GM12878 (cell line): ENCODE results near the gene DUSP16. TPM values are rescaled to one million over a fixed set of nuclear protein-coding genes. Genes with fewer than 3 reads are reported as not detected.

ENCODE experiments used
- ATAC-seq: fragments of 200-7000 bp; cut with Tn5 transposase; 3 replicates; pipeline ENCODE4 v1.9.1; 2020; ENCODE audit warnings: mild to moderate bottlenecking, moderate library complexity
- BruUV-seq: library from RNA; stranded (reverse); fragments of 400-500 nt; replicated peaks from 2 replicates; lab custom pipeline; 2021; lab: Mats Ljungman, UMichigan
- CTCF ChIA-PET: fragments of 300-600 bp; sonication (Branson Sonifier 250); formaldehyde crosslinking; extraction: SDS; loops from one replicate; lab custom pipeline; 2021; ENCODE audit warnings: inconsistent platforms; lab: Yijun Ruan, JAX
- POLR2A ChIA-PET: fragments of 350-600 bp; formaldehyde crosslinking; extraction: SDS; loops from one replicate; lab custom pipeline; 2021; ENCODE audit warnings: inconsistent platforms; lab: Charles Lee
- RAD21 ChIA-PET: fragments of 300-600 bp; sonication (Branson Sonifier 250); formaldehyde crosslinking; loops from one replicate; lab custom pipeline; 2023; ENCODE audit warnings: antibody characterized with exemption; ENCODE audit not compliant: unreplicated experiment; lab: Charles Lee
- SMC1A ChIA-PET: fragments of 300-600 bp; sonication (Branson Sonifier 250); formaldehyde crosslinking; loops from one replicate; lab custom pipeline; 2023; ENCODE audit not compliant: unreplicated experiment, uncharacterized antibody; lab: Charles Lee
- DNase-seq: peaks from one replicate; pipeline ENCODE4 v3.0.0-alpha.2; 2011; ENCODE audit warnings: low read depth, low spot score
- FAIRE-seq: peaks from 3 replicates; lab custom pipeline; 2011; peaks lifted over from hg19 to GRCh38; lab: Jason Lieb, UNC
- H2AFZ ChIP-seq: 2 replicates; pipeline ENCODE4 v1.6.0; 2011; ENCODE audit warnings: low read depth, low read length, control low read depth; ENCODE audit not compliant: control insufficient read depth
- H3K27ac ChIP-seq: 2 replicates; pipeline ENCODE4 v1.5.1; 2011; ENCODE audit warnings: control low read depth; ENCODE audit not compliant: control insufficient read depth, insufficient read depth
- H3K27me3 ChIP-seq, 2 experiments: replicated peaks in 1 of 2; 2 replicates each; pipeline versions ENCODE4 v1.6.0 to v1.6.1; 2011; ENCODE audit warnings: low read length in 1 of 2; ENCODE audit not compliant: control insufficient read depth in 2 of 2, insufficient read depth in 2 of 2
- H3K36me3 ChIP-seq, 2 experiments: 2 replicates each; pipeline ENCODE4 v1.5.1; 2011; ENCODE audit warnings: low read length in 1 of 2; ENCODE audit not compliant: control insufficient read depth in 2 of 2, insufficient read depth in 2 of 2
- H3K4me1 ChIP-seq: 2 replicates; pipeline ENCODE4 v1.6.1; 2011; ENCODE audit warnings: mild to moderate bottlenecking, low read length, moderate library complexity, mixed read lengths; ENCODE audit not compliant: control insufficient read depth, insufficient read depth
- H3K4me2 ChIP-seq: 2 replicates; pipeline ENCODE4 v1.6.0; 2011; ENCODE audit warnings: control low read depth; ENCODE audit not compliant: control insufficient read depth, insufficient read depth
- H3K4me3 ChIP-seq: fragments of 200-600 bp; sonication (generic); 2 replicates; pipeline ENCODE4 v1.5.1; 2016
- H3K79me2 ChIP-seq: 2 replicates; pipeline ENCODE4 v1.6.0; 2011; ENCODE audit warnings: low read length; ENCODE audit not compliant: control insufficient read depth, insufficient read depth
- H3K9ac ChIP-seq: 2 replicates; pipeline ENCODE4 v1.8.0; 2011; ENCODE audit warnings: low read length, control low read depth, mixed read lengths; ENCODE audit not compliant: control insufficient read depth, insufficient read depth
- H3K9me3 ChIP-seq: replicated peaks from 3 replicates; pipeline ENCODE4 v1.5.1; 2011; ENCODE audit warnings: mild to moderate bottlenecking, low read length; ENCODE audit not compliant: control insufficient read depth, insufficient read depth
- H4K20me1 ChIP-seq: 2 replicates; pipeline ENCODE4 v1.6.0; 2011; ENCODE audit not compliant: control insufficient read depth, insufficient read depth
- CUX1 ChIP-seq: IDR thresholded peaks from 2 replicates; pipeline ENCODE4 v1.6.1; 2012; ENCODE audit warnings: improper control_type of control experiment, low read depth, low read length; ENCODE audit not compliant: insufficient replicate concordance
- FOS ChIP-seq: IDR thresholded peaks from 3 replicates; pipeline ENCODE4 v1.6.1; 2011; ENCODE audit warnings: borderline replicate concordance; ENCODE audit not compliant: insufficient read length; ENCODE audit errors: extremely low read depth
- HDAC2 ChIP-seq: fragments of 200-600 bp; sonication (generic); IDR thresholded peaks from 2 replicates; pipeline ENCODE4 v1.6.1; 2017
- HDAC6 ChIP-seq: fragments of 200-600 bp; sonication (generic); IDR thresholded peaks from one replicate; pipeline ENCODE4 v1.8.0; 2017; ENCODE audit warnings: antibody characterized with exemption; ENCODE audit not compliant: unreplicated experiment
- NFYA ChIP-seq: IDR thresholded peaks from 2 replicates; pipeline ENCODE4 v1.6.1; 2011; ENCODE audit warnings: low read depth, mild to moderate bottlenecking, low read length, improper control_type of control experiment, borderline replicate concordance
- REST ChIP-seq: IDR thresholded peaks from 2 replicates; pipeline ENCODE4 v1.6.1; 2012; ENCODE audit warnings: mild to moderate bottlenecking, low read depth, low read length
- SP1 ChIP-seq: IDR thresholded peaks from one replicate; pipeline ENCODE4 v1.6.1; 2011; ENCODE audit warnings: low read depth, low read length
- ZNF207 ChIP-seq: fragments of 450-650 bp; IDR thresholded peaks from 2 replicates; pipeline ENCODE4 v1.6.1; 2014; ENCODE audit warnings: antibody characterized with exemption, mild to moderate bottlenecking, borderline replicate concordance
- WGBS: methylation state at CpG from one replicate; pipeline ENCODE4 v1.1.6; 2016; ENCODE audit warnings: low lambda C conversion rate; ENCODE audit not compliant: insufficient replicate concordance, insufficient coverage; ENCODE audit errors: missing lambda C conversion rate; 5-methylcytosine and 5-hydroxymethylcytosine counted together
- in situ Hi-C: fragments of 300-500 bp; cut with MboI; formaldehyde crosslinking; loops from 9 replicates; pipeline ENCODE4 v1.14.3; 2018; ENCODE audit warnings: mixed read lengths
- intact Hi-C: fragments of 100-400 bp; cut with micrococcal nuclease; formaldehyde crosslinking; loops from one replicate; pipeline ENCODE4 v1.14.2; 2022; ENCODE audit not compliant: unreplicated experiment
- polyA plus RNA-seq, 11 experiments: library from polyadenylated mRNA; depleted of rRNA in 4 of 11; unstranded in 6 of 11; stranded (reverse) in 5 of 11; fragments of >200 nt; fragmentation: Nextera tagmentation in 4 of 11; fragmentation: Illumina TruSeq in 1 of 11; extraction: Ambion mirVana in 4 of 11; extraction: Trizol in 1 of 11; gene quantifications; 1 replicate in 1 of 11; 2 replicates in 10 of 11; pipeline versions ENCODE4 v1.2.1 to v1.2.3, GENCODE V29; 2011 to 2016; ENCODE audit warnings: inconsistent platforms in 2 of 11, missing spikeins in 2 of 11, low read depth in 1 of 11
- total RNA-seq, 4 experiments: library from RNA; depleted of rRNA in 3 of 4; stranded (reverse); fragments of >200 nt in 3 of 4; fragmentation: Illumina TruSeq in 1 of 4; extraction: Trizol in 1 of 4; gene quantifications; 2 replicates each; pipeline versions ENCODE4 v1.2.1 to v1.2.3, GENCODE V29; 2013 to 2021
- TF ChIP-seq, protein P1 (sequence below): IDR thresholded peaks from 2 replicates; pipeline ENCODE4 v1.6.1; 2012; ENCODE audit warnings: low read depth, low read length, improper control_type of control experiment

The DUSP16 gene
- total and polyA plus RNA-seq, 10 of the 15 experiments (the other 5 are each of a cell fraction or from before 2014, with no cell fraction given) = 3.9 to 75.3 (median 26.8) TPM

- RAD21 ChIA-PET = interaction anchor here (1.4 kb wide), 1 partner anchor 9 kb away, joined by 3 read pairs; no protein-coding TSS in a partner anchor
- ATAC-seq (no peak), FAIRE-seq (no peak), DNase-seq (no peak)
- in situ Hi-C loops (no loop called here), intact Hi-C loops (no loop called here)
- Histone ChIP-seq H4K20me1 (no peaks in the 10 kb centered on the region), H3K9me3 (no peaks in the 10 kb centered on the region; the same call in 2 of the 3 replicates), H3K4me2 (no peak overlapping the region), H3K9ac (no peak overlapping the region), H3K79me2 (peaks cover 3% of the 10 kb centered on the region), H3K36me3 (no peaks in the 10 kb centered on the region), H3K4me3 (no peak overlapping the region), H3K27me3 (no peaks in the 10 kb centered on the region), H2AFZ (no peak overlapping the region), H3K4me1 (peaks cover 6% of the 10 kb centered on the region), H3K27ac (no peak overlapping the region)
- CTCF ChIA-PET = interaction anchor here (0.8 to 1.3 kb wide), 4 partner anchors 12 to 36 kb away, joined by 4 to 9 read pairs (median 4); no protein-coding TSS in a partner anchor
- 78% methylated on average over 6 of the region's 6 CpGs for WGBS
- SMC1A ChIA-PET = interaction anchor here (1.0 to 1.9 kb wide), 4 partner anchors 8 to 152 kb away, joined by 3 to 5 read pairs (median 4); no protein-coding TSS in a partner anchor
- POLR2A ChIA-PET = interaction anchor here (0.6 to 1.9 kb wide), 4 partner anchors 9 to 30 kb away, joined by 3 to 5 read pairs (median 4); no protein-coding TSS in a partner anchor
- no TSS peak for BruUV-seq
- no peak for TF ChIP-seq FOS
- no peak for TF ChIP-seq HDAC6
- no peak for TF ChIP-seq CUX1
- TF ChIP-seq ZNF207 = no peak
- TF ChIP-seq HDAC2 = no peak
- no peak for TF ChIP-seq REST
- no peak for TF ChIP-seq NFYA
- TF ChIP-seq, protein P1, sequence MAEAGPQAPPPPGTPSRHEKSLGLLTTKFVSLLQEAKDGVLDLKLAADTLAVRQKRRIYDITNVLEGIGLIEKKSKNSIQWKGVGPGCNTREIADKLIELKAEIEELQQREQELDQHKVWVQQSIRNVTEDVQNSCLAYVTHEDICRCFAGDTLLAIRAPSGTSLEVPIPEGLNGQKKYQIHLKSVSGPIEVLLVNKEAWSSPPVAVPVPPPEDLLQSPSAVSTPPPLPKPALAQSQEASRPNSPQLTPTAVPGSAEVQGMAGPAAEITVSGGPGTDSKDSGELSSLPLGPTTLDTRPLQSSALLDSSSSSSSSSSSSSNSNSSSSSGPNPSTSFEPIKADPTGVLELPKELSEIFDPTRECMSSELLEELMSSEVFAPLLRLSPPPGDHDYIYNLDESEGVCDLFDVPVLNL = no peak
- no peak for TF ChIP-seq SP1
Measured at GRCh38 chr12:12528361-12529270, 34.0 kb downstream of the DUSP16 start.
